Mammary epithelial cell (primary cell): Measurements from ENCODE around the gene STAC.

ENCODE experiments used
- CTCF ChIP-seq, 2 donors: IDR thresholded peaks in 1 of 2; conservative IDR thresholded peaks in 1 of 2; 2 replicates each; pipeline ENCODE4 v1.5.1; 2011 to 2012; ENCODE audit warnings: inconsistent platforms in 2 of 2, low read length in 2 of 2, mild to moderate bottlenecking in 2 of 2, control low read depth in 1 of 2, low read depth in 1 of 2; ENCODE audit not compliant: insufficient read depth in 1 of 2; ENCODE audit errors: extremely low read depth in 1 of 2
- EZH2 ChIP-seq: IDR thresholded peaks from 2 replicates; pipeline ENCODE4 v1.6.1; 2012; ENCODE audit warnings: low read length, inconsistent platforms, borderline replicate concordance

- no peak for TF ChIP-seq CTCF (conservative IDR thresholded peaks at IDR 0.05 in 1 of 2, IDR thresholded peaks at IDR 0.05 in 1 of 2; ENCODE audit: extremely low read depth in 1 of 2, insufficient read depth in 1 of 2, low read depth in 1 of 2, low read length in 2 of 2)
- TF ChIP-seq EZH2, result no peak
Observed at GRCh38 chr3:36496684-36497633, 116.7 kb downstream of the STAC start.
